Peyer's patch (tissue), 4 donors: Measurements from ENCODE around the gene TDRD9. TPM values are rescaled to one million over a fixed set of nuclear protein-coding genes. Genes with fewer than 3 reads are reported as not detected.

Experiments used
- DNase-seq, 3 donors: peaks; one replicate each; pipeline ENCODE4 v3.0.0-alpha.2; 2017 to 2019
- H3K27ac ChIP-seq, 4 donors: fragments of 200-600 bp; sonication (generic); one replicate each; pipeline ENCODE4 v1.5.1; 2016 to 2019
- H3K27me3 ChIP-seq, 2 donors: fragments of 200-600 bp; sonication (generic); one replicate each; pipeline ENCODE4 v1.5.1; 2019
- H3K36me3 ChIP-seq, 3 donors: fragments of 200-600 bp; sonication (generic); one replicate each; pipeline ENCODE4 v1.5.1; 2016 to 2019
- H3K4me1 ChIP-seq, 4 donors: fragments of 200-600 bp; sonication (generic); one replicate each; pipeline ENCODE4 v1.5.1; 2016 to 2019
- H3K4me3 ChIP-seq, 4 donors: fragments of 200-600 bp; sonication (generic); 1 replicate in 3 of 4; 2 replicates in 1 of 4; pipeline ENCODE4 v1.5.1; 2016 to 2019; ENCODE audit warnings: mild to moderate bottlenecking in 1 of 4
- H3K9me3 ChIP-seq, 4 donors: fragments of 200-600 bp; sonication (generic); one replicate each; pipeline ENCODE4 v1.5.1; 2016 to 2019; ENCODE audit warnings: mild to moderate bottlenecking in 1 of 4
- CTCF ChIP-seq, 6 experiments: fragments of 450-650 bp in 4 of 6; fragments of 200-600 bp in 2 of 6; sonication (generic) in 1 of 6; IDR thresholded peaks; one replicate each; pipeline ENCODE4 v1.5.1; 2017 to 2019; ENCODE audit warnings: antibody characterized with exemption in 6 of 6, mild to moderate bottlenecking in 3 of 6, moderate library complexity in 1 of 6
- POLR2A ChIP-seq, 2 donors: fragments of 450-650 bp; IDR thresholded peaks; one replicate each; pipeline ENCODE4 v1.5.1; 2017; ENCODE audit warnings: antibody characterized with exemption in 2 of 2, mild to moderate bottlenecking in 2 of 2, moderate library complexity in 2 of 2
- total RNA-seq, 4 donors: library from RNA; depleted of rRNA; stranded (reverse); fragments of >200 nt; gene quantifications; one replicate each; pipeline ENCODE4 v1.1.0, GENCODE V29; 2016

The TDRD9 gene
- total RNA-seq, 4 donors from 2014 or later = 0.40 TPM; not detected in 3

- no peak overlapping the region for H3K4me3 ChIP-seq
- H3K4me1 ChIP-seq = no peaks in the 10 kb centered on the region
- no peaks in the 10 kb centered on the region for H3K36me3 ChIP-seq
- TF ChIP-seq POLR2A (IDR thresholded peaks at IDR 0.05) (no peak), CTCF (IDR thresholded peaks at IDR 0.05) (no peak)
- DNase-seq = no peak
- peaks cover 0 to 8% (median 4%) of the 10 kb centered on the region in 4 donors for H3K9me3 ChIP-seq
- no peak overlapping the region for H3K27ac ChIP-seq
- no peaks in the 10 kb centered on the region for H3K27me3 ChIP-seq
Measured at GRCh38 chr14:104062281-104062680, 134.0 kb downstream of the TDRD9 start.

- no peak overlapping the region for H3K4me3 ChIP-seq
- peaks cover 0 to 8% (median 4%) of the 10 kb centered on the region in 4 donors for H3K9me3 ChIP-seq
- H3K27ac ChIP-seq = no peak overlapping the region
- no peak for DNase-seq
- TF ChIP-seq POLR2A (IDR thresholded peaks at IDR 0.05) = no peak
- no peak for TF ChIP-seq CTCF (IDR thresholded peaks at IDR 0.05)
- no peaks in the 10 kb centered on the region for H3K27me3 ChIP-seq
- H3K4me1 ChIP-seq = no peaks in the 10 kb centered on the region
- no peaks in the 10 kb centered on the region for H3K36me3 ChIP-seq
Measured at GRCh38 chr14:104064003-104064402, 135.7 kb downstream of the TDRD9 start.

DNA sequence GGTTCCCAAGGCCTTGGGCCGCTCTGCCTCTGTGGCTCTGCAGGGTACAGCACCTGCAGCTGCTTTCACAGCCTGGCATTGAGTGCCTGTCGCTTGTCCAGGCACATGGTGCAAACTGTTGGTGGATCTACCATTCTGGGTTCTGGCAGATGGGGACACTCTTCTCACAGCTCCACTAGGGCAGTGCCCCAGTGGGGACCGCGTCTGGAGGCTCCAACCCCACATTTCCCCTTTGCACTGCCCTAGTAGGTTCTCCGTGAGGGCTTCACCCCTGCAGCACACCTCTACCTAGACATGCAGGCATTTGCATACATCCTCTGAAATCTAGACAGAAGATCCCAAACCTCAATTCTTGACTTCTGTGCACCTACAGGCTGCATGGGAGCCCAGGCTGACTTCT, 138.0 kb downstream of the TDRD9 start:
- H3K4me1 ChIP-seq = no peaks in the 10 kb centered on the region
- no peaks in the 10 kb centered on the region for H3K27me3 ChIP-seq
- no peak overlapping the region for H3K27ac ChIP-seq
- peaks cover 0 to 8% (median 4%) of the 10 kb centered on the region in 4 donors for H3K9me3 ChIP-seq
- TF ChIP-seq CTCF (IDR thresholded peaks at IDR 0.05) (no peak), POLR2A (IDR thresholded peaks at IDR 0.05) (no peak)
- no peaks in the 10 kb centered on the region for H3K36me3 ChIP-seq
- DNase-seq = no peak
- no peak overlapping the region for H3K4me3 ChIP-seq

DNA sequence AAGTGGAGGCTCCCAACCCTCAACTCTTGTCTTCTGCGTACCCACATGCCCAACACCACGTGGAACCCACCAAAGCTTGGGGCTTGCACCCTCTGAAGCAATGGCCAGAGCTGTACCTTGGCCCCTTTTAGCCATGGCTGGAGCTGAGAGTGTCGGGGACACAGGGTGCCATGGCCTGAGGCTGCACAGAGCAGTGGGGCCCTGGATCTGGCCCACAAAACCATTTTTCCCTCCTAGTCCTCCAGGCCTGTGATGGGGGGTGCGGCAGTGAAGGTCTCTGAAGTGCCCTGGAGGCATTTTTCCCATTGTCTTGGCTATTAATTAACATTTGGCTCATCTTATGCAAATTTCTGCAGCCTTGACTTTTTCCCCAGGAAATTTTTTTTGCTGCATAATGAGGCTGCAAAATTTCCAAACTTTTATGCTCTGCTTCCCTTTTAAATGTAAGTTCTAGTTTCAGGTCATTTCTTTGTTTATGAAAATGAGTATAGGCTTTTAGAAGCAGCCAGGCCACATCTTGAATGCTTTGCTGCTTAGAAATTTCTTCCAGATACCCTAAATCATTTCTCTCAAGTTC, 138.6 kb downstream of the TDRD9 start:
- Histone ChIP-seq H3K4me3 (no peak overlapping the region), H3K9me3 (peaks cover 0 to 8% (median 4%) of the 10 kb centered on the region in 4 donors), H3K27ac (no peak overlapping the region), H3K4me1 (no peaks in the 10 kb centered on the region), H3K36me3 (no peaks in the 10 kb centered on the region), H3K27me3 (no peaks in the 10 kb centered on the region)
- no peak for DNase-seq
- no peak for TF ChIP-seq CTCF (IDR thresholded peaks at IDR 0.05)
- no peak for TF ChIP-seq POLR2A (IDR thresholded peaks at IDR 0.05)

DNA sequence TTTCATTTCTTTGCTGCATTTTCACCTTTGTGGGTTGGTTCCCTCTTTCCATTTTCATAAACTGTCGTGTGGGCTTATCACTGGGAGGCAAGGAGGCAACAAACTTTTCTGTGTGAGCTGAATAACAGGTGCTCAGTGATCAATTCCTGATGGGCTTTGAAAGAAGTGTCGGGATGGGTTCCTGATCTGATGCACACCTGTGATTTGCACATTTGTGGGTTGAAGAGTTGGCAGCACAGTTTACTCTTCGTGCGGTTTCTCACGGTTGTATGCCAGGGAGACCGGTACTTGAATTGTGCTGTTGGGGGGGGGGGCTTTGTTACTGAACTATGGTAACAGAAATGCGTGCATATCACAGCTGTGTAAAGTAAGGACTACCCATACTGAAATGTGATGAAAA, 141.3 kb downstream of the TDRD9 start:
- Histone ChIP-seq H3K27me3 (no peaks in the 10 kb centered on the region), H3K36me3 (no peaks in the 10 kb centered on the region), H3K27ac (no peak overlapping the region), H3K4me3 (no peak overlapping the region), H3K4me1 (no peaks in the 10 kb centered on the region), H3K9me3 (peaks cover 0 to 13% (median 4%) of the 10 kb centered on the region in 4 donors)
- TF ChIP-seq POLR2A (IDR thresholded peaks at IDR 0.05) (no peak), CTCF (IDR thresholded peaks at IDR 0.05) (no peak)
- DNase-seq = no peak

DNA sequence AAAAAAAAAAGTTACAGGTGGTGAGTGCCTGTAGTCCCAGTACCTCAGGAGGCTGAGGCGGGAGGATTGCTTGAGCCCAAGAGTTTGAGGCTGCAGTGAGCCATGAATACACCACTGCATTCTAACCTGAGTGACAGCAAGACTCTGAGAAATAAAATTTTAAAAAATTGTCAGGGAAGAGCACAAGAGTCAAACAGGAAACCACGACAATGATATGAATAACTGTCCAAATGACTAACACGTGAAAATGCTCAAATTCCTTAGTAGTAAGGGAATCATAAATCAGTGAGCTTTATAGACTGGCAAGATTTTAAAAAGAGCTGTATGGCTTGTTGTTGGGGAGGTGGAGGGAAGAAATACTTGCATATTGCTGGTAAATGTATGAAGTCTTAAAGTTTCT, 144.3 kb downstream of the TDRD9 start:
- H3K36me3 ChIP-seq = no peaks in the 10 kb centered on the region
- no peak overlapping the region for H3K4me3 ChIP-seq
- H3K4me1 ChIP-seq = no peaks in the 10 kb centered on the region
- H3K9me3 ChIP-seq = peaks cover 0 to 6% (median 0%) of the 10 kb centered on the region in 4 donors
- TF ChIP-seq CTCF (IDR thresholded peaks at IDR 0.05) (no peak), POLR2A (IDR thresholded peaks at IDR 0.05) (no peak)
- no peaks in the 10 kb centered on the region for H3K27me3 ChIP-seq
- DNase-seq = no peak
- no peak overlapping the region for H3K27ac ChIP-seq
